A673 (cell line): ENCODE data around the gene P2RY2.

ENCODE experiments used
- CTCF ChIP-seq: fragments of 300-800, 200-600 bp; sonication (generic); conservative IDR thresholded peaks from 2 replicates; pipeline ENCODE4 v1.5.1; 2017; ENCODE audit warnings: low read depth, mild to moderate bottlenecking, antibody characterized with exemption, low read length, moderate library complexity, mixed read lengths
- EZH2 ChIP-seq: fragments of 200-600 bp; sonication (generic); IDR thresholded peaks from 2 replicates; pipeline ENCODE4 v1.6.1; 2017; ENCODE audit warnings: borderline replicate concordance, low read depth, mild to moderate bottlenecking, mixed read lengths, antibody characterized with exemption, low read length; ENCODE audit not compliant: poor library complexity, severe bottlenecking

DNA sequence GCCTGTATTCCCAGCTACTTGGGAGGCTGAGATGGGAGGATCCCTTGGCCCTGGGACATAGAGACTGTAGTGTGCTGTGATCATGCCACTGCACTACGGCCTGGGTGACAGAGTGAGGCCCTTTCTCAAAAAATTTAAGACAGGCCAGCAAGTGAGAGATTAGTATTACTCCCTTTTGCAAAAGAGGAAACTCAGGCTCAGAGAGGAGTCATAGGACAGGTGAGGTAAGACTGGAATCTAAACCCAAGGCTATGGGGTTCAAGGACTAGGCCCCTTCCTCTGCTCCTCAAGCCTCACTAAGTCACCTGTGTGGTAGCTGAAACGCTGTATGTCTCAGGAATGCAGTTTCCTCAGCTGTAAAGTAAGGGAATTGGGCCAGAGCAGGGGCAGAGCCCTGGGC lies 1.6 kb upstream of the P2RY2 start:
- TF ChIP-seq CTCF: no peak
- no peak for TF ChIP-seq EZH2
